HG03097 (cell line): ENCODE data around the gene CLMP.
"Not testable (repeated sequence)": the region's sequence is repeated elsewhere in the genome, so short reads cannot be mapped to it uniquely, and the experiment has no call there.

Experiments used
- ATAC-seq: cut with Tn5 transposase; IDR thresholded peaks from one replicate; pipeline ENCODE4 v1.9.1; 2021; ENCODE audit not compliant: unreplicated experiment, low FRiP score

Gene CLMP

DNA sequence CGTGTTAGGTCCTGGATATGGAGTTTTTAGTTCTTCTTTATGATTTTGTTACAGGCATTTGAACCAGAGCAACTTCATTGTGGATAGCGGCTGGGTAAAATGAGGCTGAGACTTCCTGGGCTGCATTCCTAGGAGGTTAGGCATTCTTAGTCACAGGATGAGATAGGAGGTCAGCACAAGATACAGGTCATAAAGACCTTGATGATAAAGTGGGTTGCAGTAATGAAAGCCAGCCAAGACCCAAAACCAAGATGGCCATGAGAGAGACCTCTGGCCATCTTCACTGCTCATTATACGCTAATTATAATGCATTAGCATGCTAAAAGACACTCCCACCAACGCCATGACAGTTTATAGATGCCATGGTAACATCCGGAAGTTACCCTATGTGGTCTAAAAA is 23.4 kb upstream of the CLMP start:
- no peak for ATAC-seq

DNA sequence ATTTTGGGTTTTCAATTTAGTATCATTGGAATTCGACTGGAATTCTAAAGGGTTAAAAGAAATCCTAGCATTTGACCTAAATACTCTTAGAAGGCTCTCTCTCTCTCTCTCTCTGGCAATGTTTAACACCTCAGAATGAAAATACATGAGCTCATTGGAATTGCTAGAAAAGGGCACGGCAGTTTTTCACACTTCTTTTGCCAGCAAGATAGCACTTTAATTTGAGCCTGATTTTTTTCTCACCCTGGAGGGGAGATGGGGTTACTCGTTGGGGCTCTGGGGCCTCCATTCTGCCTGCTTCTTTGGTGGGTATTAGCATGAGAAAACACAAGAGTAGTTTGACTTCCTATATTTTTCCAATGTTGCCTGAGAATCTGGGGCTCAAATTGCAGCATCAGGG is 22.8 kb upstream of the CLMP start:
- ATAC-seq, result no peak

GRCh38 chr11:123216249-123216648 is 21.2 kb upstream of the CLMP start:
- ATAC-seq, result no peak

- no peak for ATAC-seq
Observed at GRCh38 chr11:123214940-123215339, 19.9 kb upstream of the CLMP start.

GRCh38 chr11:123214396-123214795 is 19.3 kb upstream of the CLMP start:
- no peak for ATAC-seq

- no peak for ATAC-seq
Observed at GRCh38 chr11:123213307-123213771, 18.3 kb upstream of the CLMP start.

- ATAC-seq, result no peak
Observed at GRCh38 chr11:123212406-123212805, 17.4 kb upstream of the CLMP start.

DNA sequence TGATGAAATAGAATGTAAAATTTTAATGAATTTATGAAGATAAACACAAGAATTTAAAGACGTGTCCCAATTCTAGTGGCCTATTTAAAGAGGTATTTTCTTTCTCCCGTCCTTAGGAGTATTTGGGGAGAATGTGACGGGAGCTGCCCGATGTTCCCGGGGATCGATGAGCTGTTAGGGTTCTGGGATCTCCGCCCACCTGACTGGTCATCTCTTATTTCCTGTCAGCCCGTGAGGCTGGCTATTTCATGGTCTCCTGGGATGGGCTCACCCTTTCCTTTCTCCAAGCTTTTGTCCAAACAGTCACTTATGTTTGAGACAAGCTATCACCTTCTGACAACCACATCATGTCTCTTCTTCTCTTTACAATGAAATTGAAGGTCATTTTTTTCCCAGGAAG is 16.9 kb upstream of the CLMP start:
- ATAC-seq, result no peak

- ATAC-seq, result no peak
Observed at GRCh38 chr11:123211149-123211852, 16.3 kb upstream of the CLMP start.

- ATAC-seq, result no peak
Observed at GRCh38 chr11:123209591-123209990, 14.5 kb upstream of the CLMP start.

- no peak for ATAC-seq
Observed at GRCh38 chr11:123206791-123207434, 11.9 kb upstream of the CLMP start.

DNA sequence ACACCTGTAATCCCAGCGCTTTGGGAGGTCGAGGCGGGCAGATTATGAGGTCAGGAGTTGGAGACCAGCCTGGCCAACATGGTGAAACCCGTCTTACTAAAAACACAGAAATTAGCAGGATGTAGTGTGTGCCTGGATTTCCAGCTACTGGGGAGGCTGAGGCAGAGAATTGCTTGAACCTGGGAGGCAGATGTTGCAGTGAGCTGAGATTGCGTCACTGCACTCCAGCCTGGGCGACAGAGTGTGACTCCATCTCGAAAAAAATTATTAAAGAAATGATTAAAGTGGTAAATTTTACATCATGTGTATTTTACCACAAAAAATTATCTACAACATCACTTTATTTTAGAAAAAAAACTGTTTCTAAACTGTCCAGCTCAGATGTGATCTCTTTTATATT is 11.0 kb upstream of the CLMP start:
- ATAC-seq, result not testable (repeated sequence)

- ATAC-seq, result no peak
Observed at GRCh38 chr11:123203934-123204333, 8.9 kb upstream of the CLMP start.

DNA sequence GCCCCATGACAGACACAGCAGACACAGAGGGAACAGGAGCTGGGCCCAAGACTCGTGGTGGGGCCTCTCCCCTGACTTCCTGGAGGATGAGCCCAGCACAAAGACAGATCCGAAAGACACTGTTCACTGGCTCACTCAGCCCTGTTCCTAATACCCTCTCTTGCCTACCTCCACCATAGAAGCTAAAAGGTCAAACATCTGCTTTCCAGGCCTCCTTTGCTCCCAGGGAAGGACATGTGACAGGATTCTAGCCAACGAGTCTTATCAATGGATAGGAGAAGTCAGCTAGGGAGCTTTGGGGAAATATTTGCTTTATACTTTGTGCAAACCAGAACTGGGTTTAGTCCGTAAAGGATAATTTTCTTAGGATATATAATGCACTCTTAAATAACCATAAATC is 8.4 kb upstream of the CLMP start:
- no peak for ATAC-seq

GRCh38 chr11:123202155-123203151 is 7.4 kb upstream of the CLMP start:
- ATAC-seq, result no peak

DNA sequence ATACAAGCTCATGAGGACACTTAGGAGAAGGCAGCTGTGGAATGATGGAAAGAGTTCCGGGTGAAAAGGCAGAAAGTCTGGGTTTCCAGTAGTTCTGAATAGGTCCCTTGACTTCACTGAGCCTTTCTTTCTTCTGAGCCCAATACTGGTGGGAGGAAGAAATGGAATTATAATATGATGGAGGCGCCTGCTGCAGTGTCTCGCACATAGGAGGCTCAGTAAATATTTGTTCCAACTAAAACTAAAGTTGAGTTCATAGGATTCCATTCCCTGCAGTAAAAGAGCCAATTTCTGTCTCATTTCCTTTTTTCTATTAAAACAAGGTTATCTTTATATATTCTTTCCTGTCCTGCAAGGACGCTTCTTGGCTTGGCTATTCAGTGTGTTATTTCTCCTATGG is 5.2 kb upstream of the CLMP start:
- no peak for ATAC-seq

DNA sequence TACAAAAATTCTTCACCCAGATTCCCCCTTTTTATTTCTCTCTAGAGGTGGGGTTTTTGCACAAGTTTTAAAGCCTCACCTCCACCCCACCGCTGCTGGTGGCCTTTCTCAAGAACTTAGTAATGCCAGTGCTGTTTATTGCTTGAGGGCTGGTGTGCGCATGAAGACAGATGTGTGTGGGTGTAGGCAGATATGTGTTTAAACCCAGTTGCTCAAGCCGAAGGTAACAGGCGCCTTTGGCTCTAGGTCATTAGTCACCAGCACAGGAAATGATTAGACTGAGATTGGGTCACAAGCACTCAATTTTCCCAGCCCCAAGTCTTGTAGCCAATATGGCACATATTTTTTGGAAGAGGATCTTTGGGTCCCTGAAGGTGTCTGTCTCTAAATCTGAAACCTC is 2.7 kb upstream of the CLMP start:
- no peak for ATAC-seq

- ATAC-seq, result no peak
Observed at GRCh38 chr11:123196060-123196714, 1.1 kb upstream of the CLMP start.

GRCh38 chr11:123194337-123195187 is 486 bp downstream of the CLMP start:
- ATAC-seq, result no peak

GRCh38 chr11:123193742-123194141 is 1.3 kb downstream of the CLMP start:
- ATAC-seq, result no peak
